ENCODE measurements around the gene RFNG.
"Not testable (repeated sequence)": the region's sequence is repeated elsewhere in the genome, so short reads cannot be mapped to it uniquely, and the experiment has no call there.

The RFNG gene

GRCh38 chr17:82048571-82048971 is 3.0 kb downstream of the RFNG start:
- intact Hi-C loops (cut with DNase I), result no loop called here
- DNase-seq, result no peak

GRCh38 chr17:82047914-82048570 is 3.6 kb downstream of the RFNG start:
- intact Hi-C loops (cut with DNase I), result no loop called here
- DNase-seq, result no peak

- intact Hi-C loops (cut with DNase I), result no loop called here
- DNase-seq, result no peak
Measured at GRCh38 chr17:82047379-82047778, 4.2 kb downstream of the RFNG start.

- DNase-seq, result no peak
- intact Hi-C loops (cut with DNase I), result no loop called here
Measured at GRCh38 chr17:82046903-82047302, 4.7 kb downstream of the RFNG start.

GRCh38 chr17:82045936-82046484 is 5.6 kb downstream of the RFNG start:
- intact Hi-C loops (cut with DNase I), result no loop called here
- DNase-seq, result no peak

GRCh38 chr17:82043507-82043906 is 8.1 kb downstream of the RFNG start:
- intact Hi-C loops (cut with DNase I), result no loop called here
- DNase-seq, result no peak

- DNase-seq, result no peak
- intact Hi-C loops (cut with DNase I), result no loop called here
Measured at GRCh38 chr17:82042649-82043048, 9.0 kb downstream of the RFNG start.

GRCh38 chr17:82041144-82041814 is 10.3 kb downstream of the RFNG start:
- intact Hi-C loops (cut with DNase I), result no loop called here

GRCh38 chr17:82039695-82040299 is 11.8 kb downstream of the RFNG start:
- intact Hi-C loops (cut with DNase I), result no loop called here
- no peak for DNase-seq

More at GRCh38 chr17:82041144-82041814, 10.3 kb downstream of the RFNG start:
- DNase-seq, result no peak

GRCh38 chr17:82038796-82039409 is 12.7 kb downstream of the RFNG start:
- DNase-seq; intact Hi-C loops (cut with DNase I): not testable (repeated sequence)

- no peak for DNase-seq
- intact Hi-C loops (cut with DNase I), result no loop called here
Measured at GRCh38 chr17:82037889-82038195, 13.8 kb downstream of the RFNG start.

GRCh38 chr17:82037092-82037888 is 14.3 kb downstream of the RFNG start, which contains the start of gene DCXR:
Gene DCXR, minus strand, starts transcription at chr17:82037697. Its CDS starts 15 bp downstream, at chr17:82037682.
- DNase-seq, result peak; percentile 95 to 100 (median 98)
- intact Hi-C loops (cut with DNase I), result no loop called here

GRCh38 chr17:82036634-82037091 is 14.9 kb downstream of the RFNG start:
- DNase-seq, result no peak
- intact Hi-C loops (cut with DNase I), result no loop called here

GRCh38 chr17:82035956-82036633 is 15.5 kb downstream of the RFNG start:
- DNase-seq, result no peak
- intact Hi-C loops (cut with DNase I), result no loop called here

- intact Hi-C loops (cut with DNase I), result no loop called here
- no peak for DNase-seq
Measured at GRCh38 chr17:82035488-82035887, 16.1 kb downstream of the RFNG start.

GRCh38 chr17:82034371-82035011 is 17.1 kb downstream of the RFNG start:
- intact Hi-C loops (cut with DNase I), result loop anchor here (5.0 kb wide), 1 partner anchor 63 kb away; the partner anchor contains the start of gene FASN
- DNase-seq, result no peak

- DNase-seq, result no peak
- intact Hi-C loops (cut with DNase I), result loop anchor here (5.0 kb wide), 1 partner anchor 64 kb away; the partner anchor contains the start of gene FASN
Measured at GRCh38 chr17:82033359-82034085, 18.1 kb downstream of the RFNG start.

- DNase-seq, result no peak
- intact Hi-C loops (cut with DNase I), result loop anchor here (5.0 kb wide), 1 partner anchor 65 kb away; the partner anchor contains the start of gene FASN
Measured at GRCh38 chr17:82031885-82032627, 19.6 kb downstream of the RFNG start.
